UCSD-AML1 (cell line): ENCODE results near the gene DERA.

Experiments
- DNase-seq: peaks from one replicate; lab custom pipeline; 2025; ENCODE audit not compliant: unreplicated experiment; lab: John Stamatoyannopoulos, UW

DERA gene

GRCh38 chr12:16062611-16063010 is 151.5 kb downstream of the DERA start:
- DNase-seq: no peak

- DNase-seq: no peak
Observed at GRCh38 chr12:16063726-16064125, 152.6 kb downstream of the DERA start.

GRCh38 chr12:16070113-16070512 is 159.0 kb downstream of the DERA start:
- no peak for DNase-seq

GRCh38 chr12:16072678-16073077 is 161.5 kb downstream of the DERA start:
- no peak for DNase-seq

- DNase-seq: no peak
Observed at GRCh38 chr12:16074894-16075293, 163.8 kb downstream of the DERA start.

- DNase-seq: no peak
Observed at GRCh38 chr12:16075887-16076286, 164.8 kb downstream of the DERA start.

GRCh38 chr12:16076557-16076956 is 165.4 kb downstream of the DERA start:
- no peak for DNase-seq

- no peak for DNase-seq
Observed at GRCh38 chr12:16076970-16077522, 165.9 kb downstream of the DERA start.

- DNase-seq: no peak
Observed at GRCh38 chr12:16086462-16086861, 175.3 kb downstream of the DERA start.

GRCh38 chr12:16086942-16087341 is 175.8 kb downstream of the DERA start:
- no peak for DNase-seq
